Endothelial cell of umbilical vein (primary cell): ENCODE results near the gene MARCHF9.

Experiments used
- CTCF ChIP-seq, 2 donors: IDR thresholded peaks; 1 replicate in 1 of 2; 2 replicates in 1 of 2; pipeline ENCODE4 v1.5.1; 2011; ENCODE audit warnings: low read length in 2 of 2, mild to moderate bottlenecking in 2 of 2, moderate library complexity in 2 of 2, control low read depth in 1 of 2, inconsistent platforms in 1 of 2, low read depth in 1 of 2; ENCODE audit not compliant: insufficient read depth in 1 of 2; ENCODE audit errors: extremely low read depth in 1 of 2
- MAX ChIP-seq: IDR thresholded peaks from 2 replicates; pipeline ENCODE4 v1.6.1; 2011; ENCODE audit not compliant: insufficient read depth, insufficient read length
- POLR2A ChIP-seq: IDR thresholded peaks from 2 replicates; pipeline ENCODE4 v1.6.1; 2012; ENCODE audit warnings: low read depth, mild to moderate bottlenecking, control low read depth, low read length
- POLR2AphosphoS5 ChIP-seq: IDR thresholded peaks from 2 replicates; pipeline ENCODE4 v1.6.1; 2012; ENCODE audit warnings: low read depth, mild to moderate bottlenecking, control low read depth, low read length, moderate library complexity; ENCODE audit not compliant: insufficient read depth

GRCh38 chr12:57755194-57755453, 221 bp downstream of the MARCHF9 start:
- TF ChIP-seq CTCF (IDR thresholded peaks at IDR 0.05; ENCODE audit: extremely low read depth in 1 of 2, insufficient read depth in 1 of 2, low read depth in 1 of 2, low read length in 2 of 2) (no peak), MAX (no peak), POLR2A (no peak), POLR2AphosphoS5 (no peak)
